ENCODE results near the gene XK.
"Not testable (repeated sequence)": the region's sequence is repeated elsewhere in the genome, so short reads cannot be mapped to it uniquely, and the experiment has no call there.

XK gene

DNA sequence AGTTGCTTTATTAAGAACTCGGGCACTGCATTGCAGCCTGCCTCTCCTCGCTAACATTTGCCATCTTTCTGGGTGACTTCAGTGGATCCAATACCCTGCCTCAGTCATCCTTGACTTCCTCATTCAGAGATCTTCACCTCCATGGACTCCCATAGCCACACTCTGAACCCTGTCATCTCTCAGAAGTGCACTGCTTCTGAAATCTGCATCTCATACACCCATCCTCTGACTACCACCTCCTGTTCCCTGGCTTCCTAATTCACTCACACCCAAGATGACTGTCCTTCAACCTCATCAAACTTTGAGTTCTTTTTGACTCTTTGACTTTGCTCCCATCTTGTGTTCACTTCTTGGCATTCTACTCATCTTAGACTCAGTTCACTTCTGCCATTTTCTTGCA, 68.9 kb downstream of the XK start:
- DNase-seq (ENCODE audit: low spot score): no peak

DNA sequence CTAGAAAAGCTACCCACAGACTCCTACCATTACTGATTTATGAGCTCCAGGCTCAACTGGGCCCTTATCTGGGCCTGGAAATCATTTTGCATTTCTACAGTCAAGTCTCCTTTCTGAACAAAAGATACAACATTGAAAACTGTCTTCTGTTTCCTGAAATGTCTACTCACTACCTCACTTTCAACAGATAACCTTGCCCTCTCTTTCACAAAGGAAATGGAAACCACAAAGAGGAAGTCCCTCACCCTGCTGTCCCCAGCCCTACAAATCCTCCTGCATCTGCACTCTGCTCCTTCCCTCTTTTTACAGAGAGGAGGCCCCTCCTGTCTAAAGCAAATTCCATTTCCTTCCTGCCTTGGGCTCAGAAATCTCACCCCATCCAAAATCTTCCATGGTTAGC, 69.4 kb downstream of the XK start:
- peak; percentile 51 for DNase-seq (ENCODE audit: low spot score)

DNA sequence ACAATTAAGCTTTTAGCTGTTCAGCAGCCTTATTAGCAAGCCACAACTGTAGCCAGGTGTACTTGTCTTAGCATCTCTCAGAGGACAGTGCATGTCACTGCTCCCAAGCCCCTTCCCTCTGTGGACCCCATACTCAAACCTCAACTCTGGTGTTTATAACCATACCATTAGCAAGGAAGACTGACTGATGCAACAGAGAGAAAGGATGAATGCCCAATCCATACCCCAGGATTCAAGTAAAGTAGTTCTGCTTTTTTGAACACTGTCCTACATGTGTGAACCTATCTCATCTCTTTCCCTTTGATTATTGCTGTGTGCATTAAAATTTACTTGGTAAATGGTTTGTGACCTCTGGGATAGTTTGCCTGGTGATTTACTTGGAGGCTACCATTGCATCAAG, 71.5 kb downstream of the XK start:
- DNase-seq (ENCODE audit: low spot score): no peak

DNA sequence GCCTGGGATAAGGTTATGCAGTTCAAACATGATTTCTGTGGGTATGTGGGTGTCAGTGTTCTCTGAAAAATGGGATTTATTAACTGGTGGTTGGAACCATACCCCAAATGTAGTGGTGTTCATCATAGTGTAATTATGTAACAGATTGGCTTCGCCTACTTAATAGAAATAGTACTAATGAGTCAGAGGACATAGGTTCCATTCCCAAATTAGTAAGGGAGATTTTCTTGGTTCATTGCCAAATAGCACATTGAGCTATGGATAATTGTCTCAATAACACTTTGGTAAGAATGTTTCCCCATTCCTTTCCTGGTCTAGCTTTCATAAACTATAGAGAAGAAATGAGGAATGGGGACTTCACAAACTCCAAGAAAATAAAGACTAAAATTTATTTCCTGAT, 73.8 kb downstream of the XK start:
- DNase-seq (ENCODE audit: low spot score): no peak

- no peak for DNase-seq (ENCODE audit: low spot score)
Observed at GRCh38 chrX:37759878-37760418, 74.4 kb downstream of the XK start.

DNA sequence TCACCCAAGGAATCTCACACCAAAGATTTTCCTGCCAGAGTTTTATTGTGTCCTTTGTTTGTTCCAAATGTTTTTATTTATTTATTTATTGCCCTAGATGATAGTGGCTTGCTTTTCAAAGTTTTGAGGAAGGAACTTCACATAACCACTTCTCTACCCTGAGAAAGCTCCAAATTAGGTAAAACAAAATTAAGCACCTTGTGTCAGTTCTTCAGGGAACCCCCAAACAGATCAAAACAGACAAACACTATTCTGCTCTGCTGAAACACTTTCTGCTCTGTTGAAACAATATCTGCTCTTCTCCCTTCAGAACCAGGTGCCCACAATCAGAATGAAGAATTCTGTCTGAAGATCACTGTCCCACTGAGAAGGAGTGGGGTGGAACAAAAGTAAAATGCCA, 77.8 kb downstream of the XK start:
- DNase-seq (ENCODE audit: low spot score): no peak

DNA sequence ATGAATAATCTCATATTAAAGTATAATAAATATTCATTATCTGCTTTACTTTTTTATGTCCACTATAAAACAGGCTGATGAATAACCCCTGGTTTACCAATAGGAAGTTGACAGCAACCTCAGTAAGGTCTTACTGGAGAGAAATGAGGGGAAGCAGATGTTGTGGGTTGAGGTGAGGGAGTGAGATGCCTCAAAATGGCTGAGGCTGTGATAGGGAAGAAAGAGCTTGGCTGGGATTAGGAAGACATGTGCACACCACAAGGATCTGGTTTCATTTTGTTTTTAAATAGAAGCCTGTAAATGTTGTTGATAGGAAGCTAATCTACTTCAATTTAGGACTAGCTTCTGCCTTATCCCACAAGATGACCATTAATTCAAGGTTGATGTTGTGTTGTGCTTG, 79.9 kb downstream of the XK start:
- no peak for DNase-seq (ENCODE audit: low spot score)

GRCh38 chrX:37767430-37767829, 81.8 kb downstream of the XK start:
- DNase-seq (ENCODE audit: low spot score): no peak

- DNase-seq (ENCODE audit: low spot score): not testable (repeated sequence)
Observed at GRCh38 chrX:37768866-37769265, 83.3 kb downstream of the XK start.

- DNase-seq (ENCODE audit: low spot score): no peak
Observed at GRCh38 chrX:37776283-37776986, 90.8 kb downstream of the XK start.

DNA sequence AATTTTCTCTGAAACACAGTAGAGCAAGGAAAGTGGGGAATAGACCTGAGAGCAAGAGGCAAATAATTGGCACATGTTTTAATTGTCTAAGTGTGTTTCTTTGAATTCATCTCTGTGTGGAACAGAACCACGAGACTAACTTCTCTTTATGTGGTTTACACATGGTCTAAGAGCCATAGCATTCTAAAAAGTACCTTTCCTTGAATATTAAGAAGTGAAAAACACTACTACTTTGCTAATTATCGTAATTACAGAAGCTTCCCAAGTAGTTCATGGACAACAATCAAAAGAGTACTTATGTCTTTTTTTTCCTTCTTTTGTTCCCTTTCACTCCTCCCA, 91.4 kb downstream of the XK start:
- DNase-seq (ENCODE audit: low spot score): no peak

DNA sequence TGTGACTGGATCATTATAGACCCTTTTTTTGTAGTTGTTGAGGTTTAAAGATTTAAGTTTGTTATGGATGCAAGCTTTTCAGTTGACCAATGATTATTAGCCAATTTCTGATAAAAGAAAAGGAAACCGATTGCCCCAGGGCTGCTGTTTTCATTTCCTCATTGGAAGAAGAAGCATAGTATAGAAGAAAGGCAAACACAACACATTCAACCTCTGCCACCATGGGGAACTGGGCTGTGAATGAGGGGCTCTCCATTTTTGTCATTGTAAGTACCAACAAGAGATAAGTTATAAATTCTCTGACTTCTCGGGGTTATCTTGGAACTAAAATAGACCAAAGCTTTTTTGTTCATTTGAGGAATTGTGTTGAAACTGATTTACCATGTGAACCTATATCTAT, 94.3 kb downstream of the XK start, which contains the start of gene CYBB:
TSS of gene CYBB (plus strand) at position 203 of the 400 bp plus-strand sequence. CDS start at position 222, 19 bp downstream.
- DNase-seq (ENCODE audit: low spot score): no peak

- DNase-seq (ENCODE audit: low spot score): no peak
Observed at GRCh38 chrX:37781081-37781480, 95.5 kb downstream of the XK start.
